Mammary epithelial cell (primary cell): ENCODE results near the gene HMG20A.

Source experiments
- CTCF ChIP-seq, 2 donors: IDR thresholded peaks in 1 of 2; conservative IDR thresholded peaks in 1 of 2; 2 replicates each; pipeline ENCODE4 v1.5.1; 2011 to 2012; ENCODE audit warnings: inconsistent platforms in 2 of 2, low read length in 2 of 2, mild to moderate bottlenecking in 2 of 2, control low read depth in 1 of 2, low read depth in 1 of 2; ENCODE audit not compliant: insufficient read depth in 1 of 2; ENCODE audit errors: extremely low read depth in 1 of 2
- EZH2 ChIP-seq: IDR thresholded peaks from 2 replicates; pipeline ENCODE4 v1.6.1; 2012; ENCODE audit warnings: low read length, inconsistent platforms, borderline replicate concordance

- TF ChIP-seq CTCF (conservative IDR thresholded peaks at IDR 0.05 in 1 of 2, IDR thresholded peaks at IDR 0.05 in 1 of 2; ENCODE audit: extremely low read depth in 1 of 2, insufficient read depth in 1 of 2, low read depth in 1 of 2, low read length in 2 of 2) (no peak), EZH2 (no peak)
Observed at GRCh38 chr15:77457905-77458265, 37.2 kb downstream of the HMG20A start.
